ENCODE results near the gene GOLGA8B.
A peak's percentile ranks its signal among the peaks of the same experiment; 100 is the strongest.
"Not testable (repeated sequence)": the region's sequence is repeated elsewhere in the genome, so short reads cannot be mapped to it uniquely, and the experiment has no call there.

The GOLGA8B gene

GRCh38 chr15:34554126-34554525, 29.3 kb downstream of the GOLGA8B start:
- not testable (repeated sequence) for H3K4me1 Mint-ChIP-seq, DNase-seq, H3K4me3 Mint-ChIP-seq, H3K27me3 Mint-ChIP-seq, ATAC-seq, H3K9me3 Mint-ChIP-seq
- peak overlapping the region in 1 of 2 donors; percentile 27 for H3K27ac Mint-ChIP-seq

- peak; percentile 90 for ATAC-seq
- not testable (repeated sequence) for H3K4me1 Mint-ChIP-seq, DNase-seq, H3K4me3 Mint-ChIP-seq, H3K27ac Mint-ChIP-seq, H3K9me3 Mint-ChIP-seq, H3K27me3 Mint-ChIP-seq
Observed at GRCh38 chr15:34550129-34550528, 33.3 kb downstream of the GOLGA8B start.

GRCh38 chr15:34549381-34549809, 34.1 kb downstream of the GOLGA8B start:
- not testable (repeated sequence) for H3K4me3 Mint-ChIP-seq, H3K9me3 Mint-ChIP-seq, H3K27me3 Mint-ChIP-seq, H3K4me1 Mint-ChIP-seq, DNase-seq, H3K27ac Mint-ChIP-seq
- ATAC-seq = peak; percentile 80

- peak; percentile 95 for ATAC-seq
- not testable (repeated sequence) for H3K4me1 Mint-ChIP-seq, H3K27me3 Mint-ChIP-seq
Observed at GRCh38 chr15:34543860-34544649, 39.4 kb downstream of the GOLGA8B start.

DNA sequence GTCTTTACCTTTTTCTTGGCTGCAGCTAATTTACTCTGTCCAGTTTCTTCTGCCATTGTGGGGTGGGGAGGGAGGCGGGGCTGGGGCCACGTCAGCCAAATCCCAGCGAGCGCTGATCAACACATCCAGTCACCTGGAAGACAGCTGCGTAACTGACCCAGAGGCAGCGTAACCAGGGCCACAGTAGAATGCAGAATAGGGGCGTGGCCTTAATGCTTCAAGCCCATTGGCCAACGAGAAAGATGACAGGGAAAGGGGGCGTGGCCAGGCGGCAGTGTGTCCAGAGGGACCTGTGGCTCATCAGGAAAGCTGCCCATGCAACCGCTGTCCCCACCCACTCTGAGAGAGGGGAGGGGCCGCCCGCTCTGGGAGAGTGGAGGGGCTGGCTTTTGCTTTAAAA, 47.6 kb downstream of the GOLGA8B start:
- H3K4me3 Mint-ChIP-seq, H3K9me3 Mint-ChIP-seq, H3K27ac Mint-ChIP-seq, ATAC-seq, H3K4me1 Mint-ChIP-seq, H3K27me3 Mint-ChIP-seq, DNase-seq: not testable (repeated sequence)

More at GRCh38 chr15:34543860-34544649, 39.4 kb downstream of the GOLGA8B start:
- H3K27ac Mint-ChIP-seq, H3K9me3 Mint-ChIP-seq, H3K4me3 Mint-ChIP-seq, DNase-seq: not testable (repeated sequence)
